ENCODE data around the gene GPR22. TPM values are rescaled to one million over a fixed set of nuclear protein-coding genes. Genes with fewer than 3 reads are reported as not detected.

The GPR22 gene
- not detected in 2 replicates for total RNA-seq

- Histone ChIP-seq H3K36me3 (ENCODE audit: control insufficient read depth, insufficient read depth, low read length) (no peaks in the 10 kb centered on the region), H3K4me3 (ENCODE audit: low read depth, low read length) (no peak within 1 kb of the TSS), H3K27me3 (ENCODE audit: control insufficient read depth, insufficient read depth, low read length) (no peaks in the 10 kb centered on the region)
- TF ChIP-seq CTCF (IDR thresholded peaks at IDR 0.05; ENCODE audit: insufficient read depth, low read length, poor library complexity, severe bottlenecking) = no peak
- DNase-seq (ENCODE audit: low read depth) = no peak
Measured at GRCh38 chr7:107469929-107470328, at the start of gene GPR22. Gene GPR22, plus strand, starts transcription at chr7:107470057. Its CDS starts 4,004 bp downstream, at chr7:107474061.

GRCh38 chr7:107427462-107427861 lies 42.4 kb upstream of the GPR22 start:
- DNase-seq (ENCODE audit: low read depth) = no peak
- TF ChIP-seq CTCF (IDR thresholded peaks at IDR 0.05; ENCODE audit: insufficient read depth, low read length, poor library complexity, severe bottlenecking) = no peak
- Histone ChIP-seq H3K4me3 (ENCODE audit: low read depth, low read length) (no peak overlapping the region), H3K27me3 (ENCODE audit: control insufficient read depth, insufficient read depth, low read length) (no peaks in the 10 kb centered on the region), H3K36me3 (ENCODE audit: control insufficient read depth, insufficient read depth, low read length) (no peaks in the 10 kb centered on the region)

- Histone ChIP-seq H3K4me3 (ENCODE audit: low read depth, low read length) (no peak overlapping the region), H3K27me3 (ENCODE audit: control insufficient read depth, insufficient read depth, low read length) (no peaks in the 10 kb centered on the region), H3K36me3 (ENCODE audit: control insufficient read depth, insufficient read depth, low read length) (no peaks in the 10 kb centered on the region)
- DNase-seq (ENCODE audit: low read depth) = no peak
- TF ChIP-seq CTCF (IDR thresholded peaks at IDR 0.05; ENCODE audit: insufficient read depth, low read length, poor library complexity, severe bottlenecking) = no peak
Measured at GRCh38 chr7:107428642-107429041, 41.2 kb upstream of the GPR22 start.

- no peak for DNase-seq (ENCODE audit: low read depth)
- no peaks in the 10 kb centered on the region for H3K27me3 ChIP-seq (ENCODE audit: control insufficient read depth, insufficient read depth, low read length)
- TF ChIP-seq CTCF (IDR thresholded peaks at IDR 0.05; ENCODE audit: insufficient read depth, low read length, poor library complexity, severe bottlenecking) = no peak
- no peak overlapping the region for H3K4me3 ChIP-seq (ENCODE audit: low read depth, low read length)
- no peaks in the 10 kb centered on the region for H3K36me3 ChIP-seq (ENCODE audit: control insufficient read depth, insufficient read depth, low read length)
Measured at GRCh38 chr7:107430057-107430456, 39.8 kb upstream of the GPR22 start.

- Histone ChIP-seq H3K27me3 (ENCODE audit: control insufficient read depth, insufficient read depth, low read length) (no peaks in the 10 kb centered on the region), H3K4me3 (ENCODE audit: low read depth, low read length) (no peak overlapping the region), H3K36me3 (ENCODE audit: control insufficient read depth, insufficient read depth, low read length) (no peaks in the 10 kb centered on the region)
- no peak for TF ChIP-seq CTCF (IDR thresholded peaks at IDR 0.05; ENCODE audit: insufficient read depth, low read length, poor library complexity, severe bottlenecking)
- no peak for DNase-seq (ENCODE audit: low read depth)
Measured at GRCh38 chr7:107432261-107432660, 37.6 kb upstream of the GPR22 start.

GRCh38 chr7:107435749-107436148 lies 34.1 kb upstream of the GPR22 start:
- no peak for TF ChIP-seq CTCF (IDR thresholded peaks at IDR 0.05; ENCODE audit: insufficient read depth, low read length, poor library complexity, severe bottlenecking)
- Histone ChIP-seq H3K36me3 (ENCODE audit: control insufficient read depth, insufficient read depth, low read length) (no peaks in the 10 kb centered on the region), H3K4me3 (ENCODE audit: low read depth, low read length) (no peak overlapping the region), H3K27me3 (ENCODE audit: control insufficient read depth, insufficient read depth, low read length) (no peaks in the 10 kb centered on the region)
- no peak for DNase-seq (ENCODE audit: low read depth)
